Measurements from ENCODE around the gene ZNF140.

DNA sequence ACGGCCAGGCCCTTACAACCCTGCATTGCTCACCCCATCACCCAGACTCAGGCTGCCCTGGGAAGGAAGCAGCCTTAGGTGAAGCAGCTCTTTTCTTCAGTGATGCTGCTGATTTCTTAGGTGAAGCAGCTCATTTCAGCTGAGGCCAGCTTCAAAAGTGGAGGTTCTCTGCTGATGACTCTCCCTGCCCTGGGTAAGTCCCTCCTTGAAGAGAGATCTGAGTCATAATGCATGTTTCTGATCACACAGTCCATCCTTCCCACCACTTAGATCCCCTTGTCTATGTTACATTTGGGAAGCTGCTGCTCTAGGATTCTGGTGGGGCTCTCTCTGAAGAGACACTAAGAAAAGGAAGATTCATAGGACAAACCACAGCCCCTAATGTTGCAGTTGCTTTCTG lies 17.2 kb upstream of the ZNF140 start:
- TF ChIP-seq, protein P1, sequence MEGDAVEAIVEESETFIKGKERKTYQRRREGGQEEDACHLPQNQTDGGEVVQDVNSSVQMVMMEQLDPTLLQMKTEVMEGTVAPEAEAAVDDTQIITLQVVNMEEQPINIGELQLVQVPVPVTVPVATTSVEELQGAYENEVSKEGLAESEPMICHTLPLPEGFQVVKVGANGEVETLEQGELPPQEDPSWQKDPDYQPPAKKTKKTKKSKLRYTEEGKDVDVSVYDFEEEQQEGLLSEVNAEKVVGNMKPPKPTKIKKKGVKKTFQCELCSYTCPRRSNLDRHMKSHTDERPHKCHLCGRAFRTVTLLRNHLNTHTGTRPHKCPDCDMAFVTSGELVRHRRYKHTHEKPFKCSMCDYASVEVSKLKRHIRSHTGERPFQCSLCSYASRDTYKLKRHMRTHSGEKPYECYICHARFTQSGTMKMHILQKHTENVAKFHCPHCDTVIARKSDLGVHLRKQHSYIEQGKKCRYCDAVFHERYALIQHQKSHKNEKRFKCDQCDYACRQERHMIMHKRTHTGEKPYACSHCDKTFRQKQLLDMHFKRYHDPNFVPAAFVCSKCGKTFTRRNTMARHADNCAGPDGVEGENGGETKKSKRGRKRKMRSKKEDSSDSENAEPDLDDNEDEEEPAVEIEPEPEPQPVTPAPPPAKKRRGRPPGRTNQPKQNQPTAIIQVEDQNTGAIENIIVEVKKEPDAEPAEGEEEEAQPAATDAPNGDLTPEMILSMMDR (conservative IDR thresholded peaks at IDR 0.05; ENCODE audit: low read depth, low read length): no peak
- no peak for TF ChIP-seq EZH2 (IDR thresholded peaks at IDR 0.05; ENCODE audit: low read length, unreplicated experiment)
